ENCODE results near the gene NEK7. TPM values are rescaled to one million over a fixed set of nuclear protein-coding genes. Genes with fewer than 3 reads are reported as not detected.

Gene NEK7
- total RNA-seq = 10 to 100 TPM; 50.4 to 71.6 (median 57.3) TPM

- H3K4me3 ChIP-seq (ENCODE audit: low read depth, poor library complexity, severe bottlenecking) = peak within 1 kb of the TSS; percentile 98
- WGBS, 2 donors = 0 to 1% methylated on average over 23 to 33 of the region's 63 CpGs
- DNase-seq (ENCODE audit: low spot score in 2 of 2) = peak; percentile 80 to 96
- TF ChIP-seq POLR2A (IDR thresholded peaks at IDR 0.05) (peak in 1 of 2 donors; percentile 72), CTCF (IDR thresholded peaks at IDR 0.05) (no peak)
- intact Hi-C loops (cut with DNase I; ENCODE audit: low total_unique reads) = no loop called here
These were observed at the start of gene NEK7 for GRCh38 chr1:198156745-198157240. Gene NEK7 (plus strand): TSS chr1:198156998. CDS start chr1:198232581, 75,583 bp downstream.

GRCh38 chr1:198107091-198107501, 49.7 kb upstream of the NEK7 start:
- intact Hi-C loops (cut with DNase I; ENCODE audit: low total_unique reads) = no loop called here
- DNase-seq (ENCODE audit: low spot score in 2 of 2) = no peak
- WGBS, 2 donors = 94 to 95% methylated on average over 2 of the region's 2 CpGs
- TF ChIP-seq POLR2A (IDR thresholded peaks at IDR 0.05) (no peak), CTCF (IDR thresholded peaks at IDR 0.05) (no peak)
- no peak overlapping the region for H3K4me3 ChIP-seq (ENCODE audit: low read depth, poor library complexity, severe bottlenecking)

- TF ChIP-seq POLR2A (IDR thresholded peaks at IDR 0.05) (no peak), CTCF (IDR thresholded peaks at IDR 0.05) (no peak)
- intact Hi-C loops (cut with DNase I; ENCODE audit: low total_unique reads) = no loop called here
- DNase-seq (ENCODE audit: low spot score in 2 of 2) = no peak
- no peak overlapping the region for H3K4me3 ChIP-seq (ENCODE audit: low read depth, poor library complexity, severe bottlenecking)
- 73 to 97% methylated on average over 1 of the region's 1 CpG for WGBS, 2 donors
These were observed 48.0 kb upstream of the NEK7 start for GRCh38 chr1:198108636-198109370.

GRCh38 chr1:198109371-198109715, 47.5 kb upstream of the NEK7 start:
- intact Hi-C loops (cut with DNase I; ENCODE audit: low total_unique reads) = no loop called here
- H3K4me3 ChIP-seq (ENCODE audit: low read depth, poor library complexity, severe bottlenecking) = no peak overlapping the region
- DNase-seq (ENCODE audit: low spot score in 2 of 2) = no peak
- TF ChIP-seq CTCF (IDR thresholded peaks at IDR 0.05) (no peak), POLR2A (IDR thresholded peaks at IDR 0.05) (no peak)

GRCh38 chr1:198113342-198113750, 43.5 kb upstream of the NEK7 start:
- H3K4me3 ChIP-seq (ENCODE audit: low read depth, poor library complexity, severe bottlenecking) = no peak overlapping the region
- intact Hi-C loops (cut with DNase I; ENCODE audit: low total_unique reads) = no loop called here
- no peak for DNase-seq (ENCODE audit: low spot score in 2 of 2)
- TF ChIP-seq CTCF (IDR thresholded peaks at IDR 0.05) (no peak), POLR2A (IDR thresholded peaks at IDR 0.05) (no peak)

GRCh38 chr1:198116069-198116468, 40.7 kb upstream of the NEK7 start:
- 60 to 70% methylated on average over 1 of the region's 1 CpG for WGBS, 2 donors
- no peak overlapping the region for H3K4me3 ChIP-seq (ENCODE audit: low read depth, poor library complexity, severe bottlenecking)
- DNase-seq (ENCODE audit: low spot score in 2 of 2) = no peak
- intact Hi-C loops (cut with DNase I; ENCODE audit: low total_unique reads) = no loop called here
- TF ChIP-seq CTCF (IDR thresholded peaks at IDR 0.05) (no peak), POLR2A (IDR thresholded peaks at IDR 0.05) (no peak)

Measured in lower leg skin (tissue), 4 donors.